Breast epithelium (tissue), 4 donors: Measurements from ENCODE around the gene GP1BA. TPM values are rescaled to one million over a fixed set of nuclear protein-coding genes. Genes with fewer than 3 reads are reported as not detected.

Source experiments
- DNase-seq, 2 donors: peaks; one replicate each; pipeline ENCODE4 v3.0.0-alpha.2; 2019; ENCODE audit warnings: low spot score in 2 of 2
- H3K27ac ChIP-seq, 2 donors: fragments of 200-600 bp; sonication (generic) in 1 of 2; one replicate each; pipeline ENCODE4 v1.5.1; 2016 to 2019; ENCODE audit warnings: mild to moderate bottlenecking in 1 of 2
- H3K27me3 ChIP-seq, 2 donors: fragments of 200-600 bp; sonication (generic) in 1 of 2; one replicate each; pipeline versions ENCODE4 v1.5.1 to v1.6.0; 2017 to 2019; ENCODE audit warnings: control low read depth in 1 of 2, mild to moderate bottlenecking in 1 of 2
- H3K36me3 ChIP-seq: fragments of 200-600 bp; one replicate; pipeline ENCODE4 v1.5.1; 2019
- H3K4me1 ChIP-seq, 2 donors: fragments of 200-600 bp; sonication (generic); one replicate each; pipeline ENCODE4 v1.5.1; 2016 to 2019; ENCODE audit warnings: control low read depth in 1 of 2
- H3K4me3 ChIP-seq, 3 donors: fragments of 200-600 bp; sonication (generic); 1 replicate in 2 of 3; 2 replicates in 1 of 3; pipeline ENCODE4 v1.5.1; 2016 to 2019; ENCODE audit warnings: mild to moderate bottlenecking in 3 of 3, moderate library complexity in 2 of 3
- H3K9me3 ChIP-seq, 2 donors: fragments of 200-600 bp; sonication (generic) in 1 of 2; one replicate each; pipeline ENCODE4 v1.5.1; 2016 to 2019; ENCODE audit warnings: control low read depth in 1 of 2
- POLR2A ChIP-seq: fragments of 450-650 bp; IDR thresholded peaks from one replicate; pipeline ENCODE4 v1.6.1; 2016; ENCODE audit warnings: antibody characterized with exemption, mild to moderate bottlenecking, moderate library complexity
- POLR2AphosphoS5 ChIP-seq, 3 donors: sonication (generic); formaldehyde crosslinking; IDR thresholded peaks; one replicate each; pipeline ENCODE4 v1.6.1; 2017; ENCODE audit warnings: antibody characterized with exemption in 3 of 3
- intact Hi-C: fragments of 100-400 bp; cut with DNase I; formaldehyde crosslinking; loops from one replicate; pipeline ENCODE4 v1.15.1; 2023; ENCODE audit warnings: low total_unique reads
- total RNA-seq, 3 donors: library from RNA; depleted of rRNA; stranded (reverse); fragments of >200 nt; gene quantifications; one replicate each; pipeline ENCODE4 v1.1.0, GENCODE V29; 2016
- TF ChIP-seq, protein P1 (sequence below), 3 donors: fragments of 450-650 bp; IDR thresholded peaks; one replicate each; pipeline ENCODE4 v1.5.1; 2016 to 2017; ENCODE audit warnings: antibody characterized with exemption in 3 of 3, mild to moderate bottlenecking in 3 of 3, moderate library complexity in 3 of 3

The GP1BA gene
- total RNA-seq, 3 donors from 2014 or later, result not detected

DNA sequence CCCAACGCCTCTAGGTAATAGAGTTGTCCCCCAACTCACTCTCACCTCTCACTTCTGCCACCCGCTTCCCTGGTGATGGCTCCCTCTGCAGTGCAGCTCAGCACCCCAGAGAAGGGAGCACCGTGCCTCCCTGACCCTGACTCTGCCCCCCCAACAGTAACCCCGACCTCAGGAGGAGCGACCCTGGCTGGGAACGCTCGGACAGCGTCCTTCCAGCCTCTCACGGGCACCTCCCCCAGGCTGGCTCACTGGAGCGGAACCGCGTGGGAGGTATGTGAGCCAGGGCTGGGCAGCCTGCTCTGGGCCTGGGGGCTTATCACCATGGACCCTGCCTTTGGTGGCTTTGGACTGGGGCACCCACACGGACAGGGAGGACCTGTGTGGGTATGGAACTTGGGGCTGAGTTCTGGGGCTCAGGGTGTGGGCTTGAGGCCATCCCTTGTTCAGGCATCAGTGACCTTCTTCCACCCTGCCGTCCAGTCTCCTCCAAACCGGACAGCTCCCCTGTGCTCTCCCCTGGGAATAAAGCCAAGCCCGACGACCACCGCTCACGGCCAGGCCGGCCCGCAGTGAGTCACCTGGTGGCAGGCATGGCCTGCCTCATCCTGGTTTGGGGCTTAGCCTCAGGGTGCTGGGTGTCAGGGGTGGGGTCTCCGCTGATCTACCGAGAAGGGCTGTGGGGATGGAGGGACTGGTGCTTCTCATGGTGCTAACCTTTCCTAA, 39.4 kb upstream of the GP1BA start:
- intact Hi-C loops, result loop anchor here (5.0 kb wide), 1 partner anchor 105 kb away; the partner anchor contains the start of genes GLTPD2 and VMO1
- H3K9me3 ChIP-seq, result no peaks in the 10 kb centered on the region
- TF ChIP-seq POLR2A, result no peak
- TF ChIP-seq, protein P1, sequence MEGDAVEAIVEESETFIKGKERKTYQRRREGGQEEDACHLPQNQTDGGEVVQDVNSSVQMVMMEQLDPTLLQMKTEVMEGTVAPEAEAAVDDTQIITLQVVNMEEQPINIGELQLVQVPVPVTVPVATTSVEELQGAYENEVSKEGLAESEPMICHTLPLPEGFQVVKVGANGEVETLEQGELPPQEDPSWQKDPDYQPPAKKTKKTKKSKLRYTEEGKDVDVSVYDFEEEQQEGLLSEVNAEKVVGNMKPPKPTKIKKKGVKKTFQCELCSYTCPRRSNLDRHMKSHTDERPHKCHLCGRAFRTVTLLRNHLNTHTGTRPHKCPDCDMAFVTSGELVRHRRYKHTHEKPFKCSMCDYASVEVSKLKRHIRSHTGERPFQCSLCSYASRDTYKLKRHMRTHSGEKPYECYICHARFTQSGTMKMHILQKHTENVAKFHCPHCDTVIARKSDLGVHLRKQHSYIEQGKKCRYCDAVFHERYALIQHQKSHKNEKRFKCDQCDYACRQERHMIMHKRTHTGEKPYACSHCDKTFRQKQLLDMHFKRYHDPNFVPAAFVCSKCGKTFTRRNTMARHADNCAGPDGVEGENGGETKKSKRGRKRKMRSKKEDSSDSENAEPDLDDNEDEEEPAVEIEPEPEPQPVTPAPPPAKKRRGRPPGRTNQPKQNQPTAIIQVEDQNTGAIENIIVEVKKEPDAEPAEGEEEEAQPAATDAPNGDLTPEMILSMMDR (IDR thresholded peaks at IDR 0.05), result no peak
- TF ChIP-seq POLR2AphosphoS5 (IDR thresholded peaks at IDR 0.05), result no peak
- H3K4me1 ChIP-seq, result no peaks in the 10 kb centered on the region
- no peak overlapping the region for H3K4me3 ChIP-seq
- peaks cover 15% of the 10 kb centered on the region for H3K36me3 ChIP-seq
- no peak for DNase-seq
- no peak overlapping the region for H3K27ac ChIP-seq
- H3K27me3 ChIP-seq, result no peaks in the 10 kb centered on the region

DNA sequence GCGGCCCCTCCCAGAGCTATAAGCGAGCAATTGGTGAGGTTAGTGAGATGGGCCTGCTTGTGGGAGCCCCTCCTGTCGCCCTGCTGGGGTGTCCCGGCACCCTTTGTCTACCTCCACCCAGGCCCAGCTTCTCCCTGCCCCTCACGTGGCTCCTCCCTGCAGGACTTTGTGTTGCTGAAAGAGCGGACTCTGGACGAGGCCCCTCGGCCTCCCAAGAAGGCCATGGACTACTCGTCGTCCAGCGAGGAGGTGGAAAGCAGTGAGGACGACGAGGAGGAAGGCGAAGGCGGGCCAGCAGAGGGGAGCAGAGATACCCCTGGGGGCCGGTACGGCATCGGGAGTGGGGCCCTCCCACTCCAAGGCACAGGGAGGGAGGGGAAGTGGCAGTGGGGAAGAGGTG, 38.8 kb upstream of the GP1BA start:
- Histone ChIP-seq H3K27ac (no peak overlapping the region), H3K9me3 (no peaks in the 10 kb centered on the region), H3K4me1 (no peaks in the 10 kb centered on the region), H3K27me3 (no peaks in the 10 kb centered on the region), H3K4me3 (no peak overlapping the region), H3K36me3 (peaks cover 15% of the 10 kb centered on the region)
- TF ChIP-seq, protein P1 (IDR thresholded peaks at IDR 0.05), result no peak
- TF ChIP-seq POLR2A (no peak), POLR2AphosphoS5 (IDR thresholded peaks at IDR 0.05) (no peak)
- no peak for DNase-seq
- intact Hi-C loops, result loop anchor here (5.0 kb wide), 1 partner anchor 106 kb away; the partner anchor contains the start of genes GLTPD2 and VMO1

DNA sequence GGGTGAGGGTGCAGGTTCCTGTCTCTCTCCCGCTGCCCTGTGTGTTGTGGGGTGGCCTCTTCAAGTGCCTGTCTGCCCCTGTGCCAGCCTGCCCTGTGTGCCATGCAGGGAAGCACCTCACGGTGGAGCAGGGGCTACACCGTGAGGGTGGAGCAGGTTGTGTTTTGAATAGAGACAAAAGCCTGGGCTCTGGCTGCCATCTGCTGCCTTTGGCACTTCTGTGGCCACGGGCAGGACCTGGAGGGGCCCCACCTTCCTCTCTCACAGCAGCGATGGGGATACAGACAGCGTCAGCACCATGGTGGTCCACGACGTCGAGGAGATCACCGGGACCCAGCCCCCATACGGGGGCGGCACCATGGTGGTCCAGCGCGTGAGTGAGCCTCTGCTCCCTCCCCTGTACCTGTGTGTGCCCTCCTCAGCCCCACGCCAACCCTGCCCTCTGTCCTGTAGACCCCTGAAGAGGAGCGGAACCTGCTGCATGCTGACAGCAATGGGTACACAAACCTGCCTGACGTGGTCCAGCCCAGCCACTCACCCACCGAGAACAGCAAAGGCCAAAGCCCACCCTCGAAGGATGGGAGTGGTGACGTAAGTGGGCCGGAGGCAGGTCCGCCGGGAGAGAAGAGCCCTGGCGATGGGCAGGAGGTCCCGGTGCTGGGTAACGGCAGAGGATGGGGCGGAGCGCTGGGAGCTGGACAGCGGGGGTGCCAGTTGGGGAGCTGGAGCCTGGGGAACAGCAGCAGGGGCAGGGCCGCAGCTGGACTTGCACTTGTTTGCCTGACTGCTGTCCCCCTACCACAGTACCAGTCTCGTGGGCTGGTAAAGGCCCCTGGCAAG, 38.1 kb upstream of the GP1BA start:
- no peaks in the 10 kb centered on the region for H3K27me3 ChIP-seq
- no peak for TF ChIP-seq POLR2A
- TF ChIP-seq POLR2AphosphoS5 (IDR thresholded peaks at IDR 0.05), result no peak
- TF ChIP-seq, protein P1 (IDR thresholded peaks at IDR 0.05), result no peak
- DNase-seq, result no peak
- no peaks in the 10 kb centered on the region for H3K4me1 ChIP-seq
- intact Hi-C loops, result loop anchor here (5.0 kb wide), 1 partner anchor 107 kb away; the partner anchor contains the start of genes GLTPD2 and VMO1
- no peaks in the 10 kb centered on the region for H3K9me3 ChIP-seq
- no peak overlapping the region for H3K27ac ChIP-seq
- H3K4me3 ChIP-seq, result no peak overlapping the region
- peaks cover 15% of the 10 kb centered on the region for H3K36me3 ChIP-seq

DNA sequence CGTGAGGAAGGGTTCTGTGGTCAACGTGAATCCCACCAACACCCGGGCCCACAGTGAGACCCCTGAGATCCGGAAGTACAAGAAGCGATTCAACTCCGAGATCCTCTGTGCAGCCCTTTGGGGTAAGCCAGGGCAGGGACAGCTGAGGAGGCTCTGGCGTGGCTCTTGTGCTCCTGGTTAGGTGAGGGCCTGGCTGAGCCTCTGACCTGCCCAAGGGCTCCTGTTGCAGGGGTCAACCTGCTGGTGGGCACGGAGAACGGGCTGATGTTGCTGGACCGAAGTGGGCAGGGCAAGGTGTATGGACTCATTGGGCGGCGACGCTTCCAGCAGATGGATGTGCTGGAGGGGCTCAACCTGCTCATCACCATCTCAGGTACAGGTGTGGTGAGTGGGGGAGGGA, 37.0 kb upstream of the GP1BA start:
- Histone ChIP-seq H3K36me3 (peaks cover 15% of the 10 kb centered on the region), H3K9me3 (no peaks in the 10 kb centered on the region), H3K4me3 (no peak overlapping the region), H3K4me1 (no peaks in the 10 kb centered on the region), H3K27me3 (no peaks in the 10 kb centered on the region), H3K27ac (no peak overlapping the region)
- TF ChIP-seq POLR2A (no peak), POLR2AphosphoS5 (IDR thresholded peaks at IDR 0.05) (no peak)
- TF ChIP-seq, protein P1 (IDR thresholded peaks at IDR 0.05), result no peak
- DNase-seq, result no peak
- intact Hi-C loops, result no loop called here
